ENCODE results near the gene PSMB3.

Gene PSMB3

GRCh38 chr17:38746849-38747462 is 5.6 kb upstream of the PSMB3 start:
- TF ChIP-seq, protein P1, sequence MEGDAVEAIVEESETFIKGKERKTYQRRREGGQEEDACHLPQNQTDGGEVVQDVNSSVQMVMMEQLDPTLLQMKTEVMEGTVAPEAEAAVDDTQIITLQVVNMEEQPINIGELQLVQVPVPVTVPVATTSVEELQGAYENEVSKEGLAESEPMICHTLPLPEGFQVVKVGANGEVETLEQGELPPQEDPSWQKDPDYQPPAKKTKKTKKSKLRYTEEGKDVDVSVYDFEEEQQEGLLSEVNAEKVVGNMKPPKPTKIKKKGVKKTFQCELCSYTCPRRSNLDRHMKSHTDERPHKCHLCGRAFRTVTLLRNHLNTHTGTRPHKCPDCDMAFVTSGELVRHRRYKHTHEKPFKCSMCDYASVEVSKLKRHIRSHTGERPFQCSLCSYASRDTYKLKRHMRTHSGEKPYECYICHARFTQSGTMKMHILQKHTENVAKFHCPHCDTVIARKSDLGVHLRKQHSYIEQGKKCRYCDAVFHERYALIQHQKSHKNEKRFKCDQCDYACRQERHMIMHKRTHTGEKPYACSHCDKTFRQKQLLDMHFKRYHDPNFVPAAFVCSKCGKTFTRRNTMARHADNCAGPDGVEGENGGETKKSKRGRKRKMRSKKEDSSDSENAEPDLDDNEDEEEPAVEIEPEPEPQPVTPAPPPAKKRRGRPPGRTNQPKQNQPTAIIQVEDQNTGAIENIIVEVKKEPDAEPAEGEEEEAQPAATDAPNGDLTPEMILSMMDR (IDR thresholded peaks at IDR 0.05; ENCODE audit: control insufficient read depth, insufficient read depth, low read depth, low read length, missing control alignments): no peak
- H3K4me3 ChIP-seq (ENCODE audit: control insufficient read depth, low read depth, low read length): peak overlapping the region; percentile 99
- no peak for DNase-seq (ENCODE audit: low read depth)

- TF ChIP-seq, protein P1 (IDR thresholded peaks at IDR 0.05; ENCODE audit: control insufficient read depth, insufficient read depth, low read depth, low read length, missing control alignments): no peak
- peak overlapping the region; percentile 99 for H3K4me3 ChIP-seq (ENCODE audit: control insufficient read depth, low read depth, low read length)
- no peak for DNase-seq (ENCODE audit: low read depth)
Observed at GRCh38 chr17:38747463-38748148, 4.9 kb upstream of the PSMB3 start.

GRCh38 chr17:38748149-38748891 is 4.2 kb upstream of the PSMB3 start, which contains the start of gene PCGF2:
Gene PCGF2, minus strand, starts transcription at chr17:38748336. Its CDS starts 7,934 bp downstream, at chr17:38740402.
- TF ChIP-seq, protein P1 (IDR thresholded peaks at IDR 0.05; ENCODE audit: control insufficient read depth, insufficient read depth, low read depth, low read length, missing control alignments): no peak
- DNase-seq (ENCODE audit: low read depth): no peak
- H3K4me3 ChIP-seq (ENCODE audit: control insufficient read depth, low read depth, low read length): peak within 1 kb of the TSS; percentile 99

DNA sequence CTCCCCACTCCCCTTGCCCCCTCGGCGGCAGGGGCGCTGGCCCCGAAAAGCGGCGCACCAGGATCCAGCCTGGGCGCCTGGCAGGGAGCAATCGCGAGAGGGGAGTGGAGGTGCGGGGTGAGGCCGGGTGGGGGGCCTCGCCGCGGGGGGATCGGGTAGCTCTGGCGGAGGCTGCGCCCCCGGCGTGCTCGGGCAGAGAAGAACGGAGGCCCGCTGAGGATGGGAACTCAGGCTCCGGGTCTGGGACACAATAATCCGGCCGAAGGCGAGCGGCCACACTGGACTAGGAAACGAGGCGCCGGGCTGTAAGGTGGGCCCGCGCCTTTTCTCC is 3.7 kb upstream of the PSMB3 start:
- TF ChIP-seq, protein P1 (IDR thresholded peaks at IDR 0.05; ENCODE audit: control insufficient read depth, insufficient read depth, low read depth, low read length, missing control alignments): no peak
- peak overlapping the region; percentile 99 for H3K4me3 ChIP-seq (ENCODE audit: control insufficient read depth, low read depth, low read length)
- DNase-seq (ENCODE audit: low read depth): no peak

- TF ChIP-seq, protein P1 (IDR thresholded peaks at IDR 0.05; ENCODE audit: control insufficient read depth, insufficient read depth, low read depth, low read length, missing control alignments): peak; percentile 3
- DNase-seq (ENCODE audit: low read depth): no peak
- peak overlapping the region; percentile 99 for H3K4me3 ChIP-seq (ENCODE audit: control insufficient read depth, low read depth, low read length)
Observed at GRCh38 chr17:38749223-38750043, 3.1 kb upstream of the PSMB3 start.

GRCh38 chr17:38750044-38750311 is 2.6 kb upstream of the PSMB3 start:
- DNase-seq (ENCODE audit: low read depth): no peak
- peak overlapping the region; percentile 99 for H3K4me3 ChIP-seq (ENCODE audit: control insufficient read depth, low read depth, low read length)
- TF ChIP-seq, protein P1 (IDR thresholded peaks at IDR 0.05; ENCODE audit: control insufficient read depth, insufficient read depth, low read depth, low read length, missing control alignments): no peak
